ES-I3 (cell line): Measurements from ENCODE around the gene COL23A1.

ENCODE experiments used
- H3K36me3 ChIP-seq: 2 replicates; pipeline ENCODE4 v1.6.1; 2013; ENCODE audit warnings: mild to moderate bottlenecking, low read length, control low read depth, moderate library complexity; ENCODE audit not compliant: insufficient read depth
- H3K4me1 ChIP-seq: 2 replicates; pipeline ENCODE4 v1.6.1; 2013; ENCODE audit warnings: mild to moderate bottlenecking, control low read depth, low read length; ENCODE audit not compliant: insufficient read depth
- H3K9ac ChIP-seq: 2 replicates; pipeline ENCODE4 v1.6.1; 2013; ENCODE audit warnings: low read depth, mild to moderate bottlenecking, low read length, moderate library complexity
- H3K9me3 ChIP-seq: 2 replicates; pipeline ENCODE4 v1.6.1; 2013; ENCODE audit warnings: mild to moderate bottlenecking, low read length, moderate library complexity; ENCODE audit not compliant: control insufficient read depth, insufficient read depth

COL23A1 gene

GRCh38 chr5:178364326-178364675 lies 225.9 kb downstream of the COL23A1 start:
- no peak overlapping the region for H3K9ac ChIP-seq
- no peaks in the 10 kb centered on the region for H3K9me3 ChIP-seq
- no peaks in the 10 kb centered on the region; the same call in 1 of the 2 replicates for H3K36me3 ChIP-seq
- no peaks in the 10 kb centered on the region; the same call in 1 of the 2 replicates for H3K4me1 ChIP-seq

GRCh38 chr5:178363501-178364325 lies 226.5 kb downstream of the COL23A1 start:
- H3K36me3 ChIP-seq, result no peaks in the 10 kb centered on the region; the same call in 1 of the 2 replicates
- no peak overlapping the region for H3K9ac ChIP-seq
- H3K9me3 ChIP-seq, result no peaks in the 10 kb centered on the region
- no peaks in the 10 kb centered on the region; the same call in 1 of the 2 replicates for H3K4me1 ChIP-seq

GRCh38 chr5:178361657-178362445 lies 228.3 kb downstream of the COL23A1 start:
- Histone ChIP-seq H3K36me3 (no peaks in the 10 kb centered on the region; the same call in 1 of the 2 replicates), H3K9me3 (no peaks in the 10 kb centered on the region), H3K4me1 (peaks cover 5% of the 10 kb centered on the region), H3K9ac (no peak overlapping the region)

GRCh38 chr5:178360926-178361235 lies 229.3 kb downstream of the COL23A1 start:
- no peaks in the 10 kb centered on the region; the same call in 1 of the 2 replicates for H3K36me3 ChIP-seq
- no peaks in the 10 kb centered on the region for H3K9me3 ChIP-seq
- H3K9ac ChIP-seq, result no peak overlapping the region
- peaks cover 9% of the 10 kb centered on the region for H3K4me1 ChIP-seq

- peaks cover 12% of the 10 kb centered on the region for H3K4me1 ChIP-seq
- H3K9me3 ChIP-seq, result no peaks in the 10 kb centered on the region
- H3K36me3 ChIP-seq, result no peaks in the 10 kb centered on the region; the same call in 1 of the 2 replicates
- H3K9ac ChIP-seq, result no peak overlapping the region
These were observed 229.8 kb downstream of the COL23A1 start for GRCh38 chr5:178360222-178360925.

- no peak overlapping the region for H3K9ac ChIP-seq
- no peaks in the 10 kb centered on the region for H3K9me3 ChIP-seq
- peaks cover 12% of the 10 kb centered on the region for H3K4me1 ChIP-seq
- no peaks in the 10 kb centered on the region; the same call in 1 of the 2 replicates for H3K36me3 ChIP-seq
These were observed 230.5 kb downstream of the COL23A1 start for GRCh38 chr5:178359738-178360137.

- H3K9me3 ChIP-seq, result no peaks in the 10 kb centered on the region
- H3K36me3 ChIP-seq, result no peaks in the 10 kb centered on the region
These were observed 232.5 kb downstream of the COL23A1 start for GRCh38 chr5:178357678-178358077.

GRCh38 chr5:178357121-178357521 lies 233.1 kb downstream of the COL23A1 start:
- Histone ChIP-seq H3K36me3 (no peaks in the 10 kb centered on the region), H3K9me3 (no peaks in the 10 kb centered on the region), H3K9ac (peak overlapping the region; percentile 32; the same call in 1 of the 2 replicates), H3K4me1 (peaks cover 23% of the 10 kb centered on the region)

More at GRCh38 chr5:178357678-178358077, 232.5 kb downstream of the COL23A1 start:
- Histone ChIP-seq H3K9ac (peak overlapping the region; percentile 25; the same call in 1 of the 2 replicates), H3K4me1 (peaks cover 20% of the 10 kb centered on the region)

GRCh38 chr5:178356431-178356872 lies 233.7 kb downstream of the COL23A1 start:
- no peaks in the 10 kb centered on the region for H3K9me3 ChIP-seq
- no peaks in the 10 kb centered on the region for H3K36me3 ChIP-seq
- H3K9ac ChIP-seq, result peak overlapping the region; percentile 32
- peaks cover 28% of the 10 kb centered on the region for H3K4me1 ChIP-seq

- H3K9ac ChIP-seq, result no peak overlapping the region
These were observed 234.5 kb downstream of the COL23A1 start for GRCh38 chr5:178355671-178356070.

GRCh38 chr5:178353461-178353860 lies 236.7 kb downstream of the COL23A1 start:
- Histone ChIP-seq H3K9me3 (no peaks in the 10 kb centered on the region), H3K36me3 (no peaks in the 10 kb centered on the region), H3K9ac (no peak overlapping the region), H3K4me1 (peaks cover 34% of the 10 kb centered on the region)

More at GRCh38 chr5:178355671-178356070, 234.5 kb downstream of the COL23A1 start:
- Histone ChIP-seq H3K9me3 (no peaks in the 10 kb centered on the region), H3K4me1 (peaks cover 30% of the 10 kb centered on the region), H3K36me3 (no peaks in the 10 kb centered on the region)

GRCh38 chr5:178352035-178352349 lies 238.2 kb downstream of the COL23A1 start:
- no peak overlapping the region for H3K9ac ChIP-seq
- H3K4me1 ChIP-seq, result peaks cover 32% of the 10 kb centered on the region

GRCh38 chr5:178351221-178352034 lies 238.8 kb downstream of the COL23A1 start:
- Histone ChIP-seq H3K36me3 (no peaks in the 10 kb centered on the region), H3K9ac (no peak overlapping the region), H3K9me3 (no peaks in the 10 kb centered on the region), H3K4me1 (peaks cover 32% of the 10 kb centered on the region)

More at GRCh38 chr5:178352035-178352349, 238.2 kb downstream of the COL23A1 start:
- H3K9me3 ChIP-seq, result no peaks in the 10 kb centered on the region
- H3K36me3 ChIP-seq, result no peaks in the 10 kb centered on the region
